Measurements from ENCODE around the gene DLGAP4. TPM values are rescaled to one million over a fixed set of nuclear protein-coding genes. Genes with fewer than 3 reads are reported as not detected.

DLGAP4 gene
- total and polyA plus RNA-seq, 2 of the 13 experiments (the other 11 are each of a cell fraction or from before 2014, with no cell fraction given): 15.2 to 26.7 TPM

DNA sequence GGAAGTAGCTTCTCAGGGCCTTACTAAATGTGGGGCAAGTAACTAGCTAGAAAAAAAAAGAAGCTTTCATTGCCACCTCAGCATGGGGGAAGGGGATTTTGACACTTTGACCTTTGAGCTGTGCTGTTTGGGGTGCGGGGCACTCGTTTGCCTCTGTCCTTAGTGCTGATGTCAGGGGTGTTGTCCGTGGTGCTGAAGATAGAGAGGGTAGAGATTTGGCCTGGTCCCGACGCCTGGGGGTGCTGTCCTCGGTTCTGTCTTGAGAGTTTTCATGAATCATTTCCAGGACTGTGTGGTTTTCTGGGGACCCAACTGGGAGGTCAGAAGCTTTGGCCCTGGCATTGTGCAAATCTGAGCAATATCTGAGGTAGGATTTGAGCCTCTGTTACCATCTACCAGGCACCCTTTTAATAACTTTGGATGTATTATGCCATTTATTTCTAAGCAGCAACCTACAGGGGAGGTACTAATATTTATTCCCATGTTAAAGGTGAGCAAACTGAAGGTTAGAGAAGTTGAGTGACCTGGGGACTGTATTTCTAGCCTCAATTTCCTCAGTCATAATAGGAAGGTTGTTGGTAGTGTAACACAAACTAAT, 78.0 kb downstream of the DLGAP4 start (continued):
- TF ChIP-seq ZSCAN9 (CRISPR knock-in tag; IDR thresholded peaks at IDR 0.05; ENCODE audit: borderline replicate concordance): peak; percentile 100
- TF ChIP-seq FOXK2 (IDR thresholded peaks at IDR 0.05): no peak
- TF ChIP-seq, protein P1, sequence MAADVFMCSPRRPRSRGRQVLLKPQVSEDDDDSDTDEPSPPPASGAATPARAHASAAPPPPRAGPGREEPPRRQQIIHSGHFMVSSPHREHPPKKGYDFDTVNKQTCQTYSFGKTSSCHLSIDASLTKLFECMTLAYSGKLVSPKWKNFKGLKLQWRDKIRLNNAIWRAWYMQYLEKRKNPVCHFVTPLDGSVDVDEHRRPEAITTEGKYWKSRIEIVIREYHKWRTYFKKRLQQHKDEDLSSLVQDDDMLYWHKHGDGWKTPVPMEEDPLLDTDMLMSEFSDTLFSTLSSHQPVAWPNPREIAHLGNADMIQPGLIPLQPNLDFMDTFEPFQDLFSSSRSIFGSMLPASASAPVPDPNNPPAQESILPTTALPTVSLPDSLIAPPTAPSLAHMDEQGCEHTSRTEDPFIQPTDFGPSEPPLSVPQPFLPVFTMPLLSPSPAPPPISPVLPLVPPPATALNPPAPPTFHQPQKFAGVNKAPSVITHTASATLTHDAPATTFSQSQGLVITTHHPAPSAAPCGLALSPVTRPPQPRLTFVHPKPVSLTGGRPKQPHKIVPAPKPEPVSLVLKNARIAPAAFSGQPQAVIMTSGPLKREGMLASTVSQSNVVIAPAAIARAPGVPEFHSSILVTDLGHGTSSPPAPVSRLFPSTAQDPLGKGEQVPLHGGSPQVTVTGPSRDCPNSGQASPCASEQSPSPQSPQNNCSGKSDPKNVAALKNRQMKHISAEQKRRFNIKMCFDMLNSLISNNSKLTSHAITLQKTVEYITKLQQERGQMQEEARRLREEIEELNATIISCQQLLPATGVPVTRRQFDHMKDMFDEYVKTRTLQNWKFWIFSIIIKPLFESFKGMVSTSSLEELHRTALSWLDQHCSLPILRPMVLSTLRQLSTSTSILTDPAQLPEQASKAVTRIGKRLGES (CRISPR knock-in tag; IDR thresholded peaks at IDR 0.05; ENCODE audit: borderline replicate concordance): peak; percentile 99
- TF ChIP-seq, protein P2, sequence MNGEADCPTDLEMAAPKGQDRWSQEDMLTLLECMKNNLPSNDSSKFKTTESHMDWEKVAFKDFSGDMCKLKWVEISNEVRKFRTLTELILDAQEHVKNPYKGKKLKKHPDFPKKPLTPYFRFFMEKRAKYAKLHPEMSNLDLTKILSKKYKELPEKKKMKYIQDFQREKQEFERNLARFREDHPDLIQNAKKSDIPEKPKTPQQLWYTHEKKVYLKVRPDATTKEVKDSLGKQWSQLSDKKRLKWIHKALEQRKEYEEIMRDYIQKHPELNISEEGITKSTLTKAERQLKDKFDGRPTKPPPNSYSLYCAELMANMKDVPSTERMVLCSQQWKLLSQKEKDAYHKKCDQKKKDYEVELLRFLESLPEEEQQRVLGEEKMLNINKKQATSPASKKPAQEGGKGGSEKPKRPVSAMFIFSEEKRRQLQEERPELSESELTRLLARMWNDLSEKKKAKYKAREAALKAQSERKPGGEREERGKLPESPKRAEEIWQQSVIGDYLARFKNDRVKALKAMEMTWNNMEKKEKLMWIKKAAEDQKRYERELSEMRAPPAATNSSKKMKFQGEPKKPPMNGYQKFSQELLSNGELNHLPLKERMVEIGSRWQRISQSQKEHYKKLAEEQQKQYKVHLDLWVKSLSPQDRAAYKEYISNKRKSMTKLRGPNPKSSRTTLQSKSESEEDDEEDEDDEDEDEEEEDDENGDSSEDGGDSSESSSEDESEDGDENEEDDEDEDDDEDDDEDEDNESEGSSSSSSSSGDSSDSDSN (CRISPR knock-in tag; IDR thresholded peaks at IDR 0.05): 0 out of 2 replicates have a peak, but pooled peaks have one; percentile 39
- TF ChIP-seq MTA3 (CRISPR knock-in tag; IDR thresholded peaks at IDR 0.05): peak; percentile 99
- TF ChIP-seq ARID2 (CRISPR knock-in tag; IDR thresholded peaks at IDR 0.05; ENCODE audit: borderline replicate concordance): peak; percentile 99; the same call in 1 of the 2 replicates
- TF ChIP-seq ZNF10 (CRISPR knock-in tag; IDR thresholded peaks at IDR 0.05; ENCODE audit: borderline replicate concordance, low read depth): peak; percentile 71; the same call in 1 of the 2 replicates
- TF ChIP-seq ZNF510 (CRISPR knock-in tag; IDR thresholded peaks at IDR 0.05; ENCODE audit: low read depth): peak; percentile 100
- TF ChIP-seq ZNF205 (CRISPR knock-in tag; IDR thresholded peaks at IDR 0.05): peak; percentile 99
- TF ChIP-seq, protein P3, sequence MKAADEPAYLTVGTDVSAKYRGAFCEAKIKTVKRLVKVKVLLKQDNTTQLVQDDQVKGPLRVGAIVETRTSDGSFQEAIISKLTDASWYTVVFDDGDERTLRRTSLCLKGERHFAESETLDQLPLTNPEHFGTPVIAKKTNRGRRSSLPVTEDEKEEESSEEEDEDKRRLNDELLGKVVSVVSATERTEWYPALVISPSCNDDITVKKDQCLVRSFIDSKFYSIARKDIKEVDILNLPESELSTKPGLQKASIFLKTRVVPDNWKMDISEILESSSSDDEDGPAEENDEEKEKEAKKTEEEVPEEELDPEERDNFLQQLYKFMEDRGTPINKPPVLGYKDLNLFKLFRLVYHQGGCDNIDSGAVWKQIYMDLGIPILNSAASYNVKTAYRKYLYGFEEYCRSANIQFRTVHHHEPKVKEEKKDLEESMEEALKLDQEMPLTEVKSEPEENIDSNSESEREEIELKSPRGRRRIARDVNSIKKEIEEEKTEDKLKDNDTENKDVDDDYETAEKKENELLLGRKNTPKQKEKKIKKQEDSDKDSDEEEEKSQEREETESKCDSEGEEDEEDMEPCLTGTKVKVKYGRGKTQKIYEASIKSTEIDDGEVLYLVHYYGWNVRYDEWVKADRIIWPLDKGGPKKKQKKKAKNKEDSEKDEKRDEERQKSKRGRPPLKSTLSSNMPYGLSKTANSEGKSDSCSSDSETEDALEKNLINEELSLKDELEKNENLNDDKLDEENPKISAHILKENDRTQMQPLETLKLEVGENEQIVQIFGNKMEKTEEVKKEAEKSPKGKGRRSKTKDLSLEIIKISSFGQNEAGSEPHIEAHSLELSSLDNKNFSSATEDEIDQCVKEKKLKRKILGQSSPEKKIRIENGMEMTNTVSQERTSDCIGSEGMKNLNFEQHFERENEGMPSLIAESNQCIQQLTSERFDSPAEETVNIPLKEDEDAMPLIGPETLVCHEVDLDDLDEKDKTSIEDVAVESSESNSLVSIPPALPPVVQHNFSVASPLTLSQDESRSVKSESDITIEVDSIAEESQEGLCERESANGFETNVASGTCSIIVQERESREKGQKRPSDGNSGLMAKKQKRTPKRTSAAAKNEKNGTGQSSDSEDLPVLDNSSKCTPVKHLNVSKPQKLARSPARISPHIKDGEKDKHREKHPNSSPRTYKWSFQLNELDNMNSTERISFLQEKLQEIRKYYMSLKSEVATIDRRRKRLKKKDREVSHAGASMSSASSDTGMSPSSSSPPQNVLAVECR (CRISPR knock-in tag; IDR thresholded peaks at IDR 0.05; ENCODE audit: borderline replicate concordance): peak; percentile 97
- no peak for TF ChIP-seq FOXA1 (IDR thresholded peaks at IDR 0.05)
- TF ChIP-seq FOXA1 (CRISPR knock-in tag; IDR thresholded peaks at IDR 0.05): peak; percentile 80
- TF ChIP-seq NCOA1 (CRISPR knock-in tag; IDR thresholded peaks at IDR 0.05): peak; percentile 100
- TF ChIP-seq ZC3H13 (CRISPR knock-in tag; IDR thresholded peaks at IDR 0.05): peak; percentile 100
- peak; percentile 100 for TF ChIP-seq ZNF567 (CRISPR knock-in tag; IDR thresholded peaks at IDR 0.05; ENCODE audit: borderline replicate concordance)
- peak; percentile 100 for TF ChIP-seq BRCA1 (CRISPR knock-in tag; IDR thresholded peaks at IDR 0.05)
- TF ChIP-seq MBD4 (IDR thresholded peaks at IDR 0.05; ENCODE audit: borderline replicate concordance, low read length): no peak
- TF ChIP-seq, protein P4, sequence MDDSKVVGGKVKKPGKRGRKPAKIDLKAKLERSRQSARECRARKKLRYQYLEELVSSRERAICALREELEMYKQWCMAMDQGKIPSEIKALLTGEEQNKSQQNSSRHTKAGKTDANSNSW (CRISPR knock-in tag; IDR thresholded peaks at IDR 0.05; ENCODE audit: borderline replicate concordance): peak; percentile 100
- peak; percentile 91 for TF ChIP-seq THAP11 (CRISPR knock-in tag; IDR thresholded peaks at IDR 0.05)
- peak; percentile 91 for TF ChIP-seq MED8 (CRISPR knock-in tag; IDR thresholded peaks at IDR 0.05; ENCODE audit: insufficient replicate concordance)
- TF ChIP-seq PAWR (CRISPR knock-in tag; IDR thresholded peaks at IDR 0.05; ENCODE audit: borderline replicate concordance): peak; percentile 99

Measured in HepG2 (cell line).